H1 (cell line): ENCODE measurements around the gene NDST3. TPM values are rescaled to one million over a fixed set of nuclear protein-coding genes. Genes with fewer than 3 reads are reported as not detected.

Source experiments
- CTCF ChIA-PET: fragments of 300-600 bp; sonication (Branson Sonifier 250); formaldehyde crosslinking; loops from one replicate; lab custom pipeline; 2021; ENCODE audit not compliant: partially characterized antibody; lab: Charles Lee
- POLR2A ChIA-PET: fragments of 300-600 bp; sonication (Branson Sonifier 250); formaldehyde crosslinking; loops from one replicate; lab custom pipeline; 2021; ENCODE audit warnings: inconsistent platforms; ENCODE audit not compliant: partially characterized antibody; lab: Charles Lee
- DNase-seq, 2 experiments: peaks; one replicate each; pipeline versions ENCODE4 v3.0.0 to v3.0.0-alpha.2; 2010 to 2022; ENCODE audit warnings: low spot score in 2 of 2, low read depth in 1 of 2, mixed read lengths in 1 of 2
- FAIRE-seq: peaks from 2 replicates; lab custom pipeline; 2011; peaks lifted over from hg19 to GRCh38; lab: Jason Lieb, UNC
- H2AFZ ChIP-seq: 2 replicates; pipeline ENCODE4 v1.8.1; 2012; ENCODE audit warnings: low read length, inconsistent platforms
- H2AK5ac ChIP-seq: 2 replicates; pipeline ENCODE4 v1.6.1; 2013; ENCODE audit warnings: low read depth, low read length
- H2BK120ac ChIP-seq: replicated peaks from 2 replicates; pipeline ENCODE3; 2013; ENCODE audit warnings: low read depth, low read length, inconsistent platforms
- H2BK12ac ChIP-seq: 2 replicates; pipeline ENCODE4 v1.6.1; 2013; ENCODE audit warnings: low read depth, low read length
- H2BK15ac ChIP-seq: 2 replicates; pipeline ENCODE4 v1.6.1; 2013; ENCODE audit warnings: low read length
- H2BK20ac ChIP-seq: 2 replicates; pipeline ENCODE4 v1.6.1; 2013; ENCODE audit warnings: low read length
- H2BK5ac ChIP-seq: 2 replicates; pipeline ENCODE4 v1.6.1; 2013; ENCODE audit warnings: low read depth, low read length
- H3K14ac ChIP-seq: 2 replicates; pipeline ENCODE4 v1.6.1; 2013; ENCODE audit warnings: inconsistent platforms; ENCODE audit not compliant: insufficient read length
- H3K18ac ChIP-seq: 2 replicates; pipeline ENCODE4 v1.6.1; 2013; ENCODE audit warnings: low read length; ENCODE audit errors: extremely low read depth
- H3K23ac ChIP-seq: 2 replicates; pipeline ENCODE4 v1.6.1; 2013; ENCODE audit warnings: inconsistent platforms; ENCODE audit not compliant: insufficient read length
- H3K23me2 ChIP-seq: 2 replicates; pipeline ENCODE4 v1.6.1; 2013; ENCODE audit warnings: low read depth, low read length
- H3K27ac ChIP-seq: 2 replicates; pipeline ENCODE4 v1.6.1; 2011; ENCODE audit warnings: low read depth, low read length, inconsistent platforms
- H3K27me3 ChIP-seq, 4 experiments: replicated peaks in 1 of 4; 1 replicate in 1 of 4; 2 replicates in 3 of 4; pipeline versions ENCODE4 v1.6.1 to v1.8.1; 2011 to 2013; ENCODE audit warnings: low read length in 3 of 4, mild to moderate bottlenecking in 3 of 4, inconsistent platforms in 2 of 4, mixed read lengths in 2 of 4, moderate library complexity in 1 of 4; ENCODE audit not compliant: control insufficient read depth in 3 of 4, insufficient read depth in 3 of 4; ENCODE audit errors: extremely low read depth in 1 of 4
- H3K36me3 ChIP-seq, 4 experiments: 2 replicates each; pipeline versions ENCODE4 v1.6.1 to v1.8.1; 2011 to 2013; ENCODE audit warnings: mild to moderate bottlenecking in 4 of 4, low read length in 3 of 4, moderate library complexity in 2 of 4, control low read depth in 1 of 4, inconsistent platforms in 1 of 4; ENCODE audit not compliant: insufficient read depth in 4 of 4, control insufficient read depth in 2 of 4
- H3K4ac ChIP-seq: replicated peaks from 2 replicates; pipeline ENCODE3; 2013; ENCODE audit warnings: low read length, low read depth, mixed read lengths, inconsistent platforms; ENCODE audit not compliant: insufficient read length
- H3K4me1 ChIP-seq, 4 experiments: replicated peaks in 1 of 4; 1 replicate in 1 of 4; 2 replicates in 3 of 4; pipeline versions ENCODE4 v1.6.1 to v1.8.1; 2011 to 2013; ENCODE audit warnings: low read length in 3 of 4, inconsistent platforms in 2 of 4, mixed read lengths in 1 of 4; ENCODE audit not compliant: insufficient read depth in 4 of 4, control insufficient read depth in 3 of 4
- H3K4me2 ChIP-seq, 2 experiments: 2 replicates each; pipeline versions ENCODE4 v1.6.1 to v1.8.1; 2011 to 2013; ENCODE audit warnings: low read depth in 2 of 2, low read length in 2 of 2, control low read depth in 1 of 2, inconsistent platforms in 1 of 2, mild to moderate bottlenecking in 1 of 2; ENCODE audit not compliant: insufficient read depth in 1 of 2
- H3K4me3 ChIP-seq, 4 experiments: fragments of 200-600, 300-600 bp in 1 of 4; sonication (generic), shearing (Covaris generic), sonication (Bioruptor Twin) in 1 of 4; 2 replicates each; pipeline versions ENCODE4 v1.5.1 to v1.8.1; 2011 to 2016; ENCODE audit warnings: low read length in 4 of 4, low read depth in 3 of 4, control low read depth in 2 of 4, inconsistent platforms in 2 of 4, mild to moderate bottlenecking in 2 of 4, mixed read lengths in 1 of 4, moderate library complexity in 1 of 4; ENCODE audit not compliant: insufficient read depth in 2 of 4; ENCODE audit errors: extremely low read depth in 1 of 4
- H3K56ac ChIP-seq: replicated peaks from 2 replicates; pipeline ENCODE3; 2013; ENCODE audit warnings: low read depth, mild to moderate bottlenecking, mixed read lengths, low read length, inconsistent platforms; ENCODE audit not compliant: insufficient read length
- H3K79me1 ChIP-seq: 2 replicates; pipeline ENCODE4 v1.6.1; 2013; ENCODE audit warnings: low read depth, low read length, control low read depth
- H3K79me2 ChIP-seq, 2 experiments: 2 replicates each; pipeline versions ENCODE4 v1.6.1 to v1.8.1; 2012 to 2013; ENCODE audit warnings: low read length in 2 of 2, mild to moderate bottlenecking in 2 of 2, inconsistent platforms in 1 of 2; ENCODE audit not compliant: insufficient read depth in 2 of 2, control insufficient read depth in 1 of 2
- H3K9ac ChIP-seq, 4 experiments: replicated peaks in 1 of 4; 1 replicate in 1 of 4; 2 replicates in 3 of 4; pipeline versions ENCODE4 v1.6.1 to v1.8.1; 2011 to 2013; ENCODE audit warnings: low read depth in 3 of 4, low read length in 3 of 4, control low read depth in 2 of 4, mild to moderate bottlenecking in 2 of 4, moderate library complexity in 2 of 4, inconsistent platforms in 1 of 4; ENCODE audit errors: extremely low read depth in 1 of 4
- H3K9me3 ChIP-seq, 2 experiments: 2 replicates each; pipeline versions ENCODE4 v1.6.1 to v1.8.1; 2012 to 2013; ENCODE audit warnings: mild to moderate bottlenecking in 2 of 2, moderate library complexity in 2 of 2, control low read depth in 1 of 2, inconsistent platforms in 1 of 2, low read depth in 1 of 2, low read length in 1 of 2, mixed read lengths in 1 of 2; ENCODE audit not compliant: insufficient read depth in 2 of 2
- H4K20me1 ChIP-seq, 2 experiments: replicated peaks in 1 of 2; 2 replicates each; pipeline versions ENCODE3 to v1.8.1; 2011 to 2013; ENCODE audit warnings: inconsistent platforms in 2 of 2, low read length in 2 of 2, mild to moderate bottlenecking in 1 of 2; ENCODE audit not compliant: insufficient read depth in 2 of 2, control insufficient read depth in 1 of 2
- H4K5ac ChIP-seq: 2 replicates; pipeline ENCODE4 v1.6.1; 2013; ENCODE audit warnings: low read length, low read depth, mixed read lengths, inconsistent platforms; ENCODE audit not compliant: insufficient read length
- H4K8ac ChIP-seq: 2 replicates; pipeline ENCODE4 v1.8.0; 2013; ENCODE audit warnings: mild to moderate bottlenecking, moderate library complexity, low read length, inconsistent platforms; ENCODE audit not compliant: insufficient read depth; ENCODE audit errors: extremely low read depth
- H4K91ac ChIP-seq: replicated peaks from 2 replicates; pipeline ENCODE3; 2013; ENCODE audit warnings: low read length, mixed read lengths, inconsistent platforms; ENCODE audit not compliant: insufficient read length
- ASH2L ChIP-seq: fragments of 200-600, 300-600 bp; sonication (generic); IDR thresholded peaks from one replicate; pipeline ENCODE4 v1.7.1; 2017; ENCODE audit warnings: low read length
- HDAC2 ChIP-seq, 2 experiments: fragments of 300-600 bp in 1 of 2; sonication (generic) in 1 of 2; IDR thresholded peaks; 2 replicates each; pipeline ENCODE4 v1.6.1; 2011 to 2012; ENCODE audit warnings: low read depth in 2 of 2, low read length in 2 of 2, mild to moderate bottlenecking in 2 of 2, moderate library complexity in 2 of 2, borderline replicate concordance in 1 of 2, inconsistent platforms in 1 of 2
- YY1 ChIP-seq: IDR thresholded peaks from 2 replicates; pipeline ENCODE4 v1.6.1; 2011; ENCODE audit warnings: low read depth, mild to moderate bottlenecking, low read length
- polyA plus RNA-seq, 7 experiments: library from polyadenylated mRNA; depleted of rRNA in 3 of 7; stranded (reverse) in 5 of 7; unstranded in 2 of 7; fragments of >200 nt in 5 of 7; fragments of 200-250 nt in 2 of 7; gene quantifications; 1 replicate in 5 of 7; 2 replicates in 1 of 7; 4 replicates in 1 of 7; pipeline versions ENCODE4 v1.2.1 to v1.2.3, GENCODE V29; 2011 to 2013; ENCODE audit warnings: missing spikeins in 2 of 7, mixed read lengths in 2 of 7
- total RNA-seq: library from RNA; stranded (reverse); fragmentation: NEBNext Ultra II Directional; extraction: Animal tissue kit (Norgen Biotek cat#: 25700); gene quantifications from 2 replicates; pipeline ENCODE4 v1.2.1, GENCODE V29; 2021

Gene NDST3
- total and polyA plus RNA-seq, 2 of the 8 experiments (the other 6 are each of a cell fraction or from before 2014, with no cell fraction given), result 0.35 to 0.60 TPM

DNA sequence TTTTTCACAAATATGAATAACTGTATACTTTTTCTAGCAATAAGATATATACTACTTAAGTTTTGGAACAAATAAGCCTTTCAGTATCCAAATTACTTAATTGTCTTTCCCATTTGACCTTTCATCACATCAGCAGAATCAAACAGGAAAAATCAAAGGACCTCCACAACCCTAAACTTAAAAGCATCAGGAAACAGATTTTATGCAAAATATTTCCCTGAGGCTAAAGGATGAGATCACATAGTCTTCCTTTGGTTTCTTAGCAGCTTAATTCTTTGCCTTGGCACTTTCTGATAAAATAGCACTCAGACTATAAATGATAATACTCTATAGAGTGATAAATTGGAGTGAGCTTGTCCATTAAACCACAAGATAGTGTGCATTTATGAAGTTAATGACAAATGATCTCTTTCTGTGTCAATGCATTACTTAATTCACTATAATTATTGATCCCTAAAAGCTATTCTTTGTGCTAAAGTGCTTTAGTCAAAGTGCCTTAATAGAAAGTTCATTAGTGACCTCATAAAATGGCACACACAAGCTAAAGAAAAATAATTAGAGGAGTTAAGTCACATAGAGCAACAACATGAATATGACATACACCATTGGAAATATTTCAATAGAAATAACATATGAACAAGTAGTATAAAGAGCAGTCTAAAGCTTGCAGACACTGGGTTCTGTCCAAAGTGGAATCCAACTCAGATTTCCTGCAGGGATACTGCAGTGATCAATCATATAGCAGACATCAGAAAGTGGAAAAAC lies 15.7 kb upstream of the NDST3 start:
- Histone ChIP-seq H3K79me1 (no peaks in the 10 kb centered on the region), H3K27me3 (no peaks in the 10 kb centered on the region), H2AFZ (no peak overlapping the region), H3K27ac (no peak overlapping the region), H3K23me2 (no peaks in the 10 kb centered on the region), H4K8ac (no peak overlapping the region), H3K4me3 (no peak overlapping the region), H3K4me1 (no peaks in the 10 kb centered on the region), H2BK120ac (no peak overlapping the region), H3K56ac (no peak overlapping the region), H3K79me2 (no peaks in the 10 kb centered on the region), H4K91ac (no peak overlapping the region), H3K36me3 (no peaks in the 10 kb centered on the region), H2BK12ac (no peak overlapping the region), H2BK15ac (no peak overlapping the region), H2BK20ac (no peak overlapping the region), H2AK5ac (no peak overlapping the region), H4K20me1 (no peaks in the 10 kb centered on the region), H3K4me2 (no peak overlapping the region), H3K9me3 (no peaks in the 10 kb centered on the region), H2BK5ac (no peak overlapping the region), H3K14ac (no peak overlapping the region), H3K23ac (no peak overlapping the region), H3K18ac (no peak overlapping the region), H3K9ac (no peak overlapping the region), H4K5ac (no peak overlapping the region), H3K4ac (no peak overlapping the region)
- POLR2A ChIA-PET, result no interaction called here
- FAIRE-seq (no peak), DNase-seq (no peak)
- CTCF ChIA-PET, result interaction anchor here (1.2 kb wide), 1 partner anchor 11 kb away, joined by 3 read pairs; no protein-coding TSS in a partner anchor
- TF ChIP-seq ASH2L (no peak), YY1 (no peak), HDAC2 (IDR thresholded peaks at IDR 0.05; ENCODE audit: borderline replicate concordance in 1 of 2, low read depth in 2 of 2, low read length in 2 of 2) (no peak)
